ENCODE measurements around the gene CTSE. TPM values are rescaled to one million over a fixed set of nuclear protein-coding genes. Genes with fewer than 3 reads are reported as not detected.

Gene CTSE
- polyA plus RNA-seq, 1 donor (not counting 4 experiments of a cell fraction or from before 2014, with no cell fraction given): 0.33 TPM

DNA sequence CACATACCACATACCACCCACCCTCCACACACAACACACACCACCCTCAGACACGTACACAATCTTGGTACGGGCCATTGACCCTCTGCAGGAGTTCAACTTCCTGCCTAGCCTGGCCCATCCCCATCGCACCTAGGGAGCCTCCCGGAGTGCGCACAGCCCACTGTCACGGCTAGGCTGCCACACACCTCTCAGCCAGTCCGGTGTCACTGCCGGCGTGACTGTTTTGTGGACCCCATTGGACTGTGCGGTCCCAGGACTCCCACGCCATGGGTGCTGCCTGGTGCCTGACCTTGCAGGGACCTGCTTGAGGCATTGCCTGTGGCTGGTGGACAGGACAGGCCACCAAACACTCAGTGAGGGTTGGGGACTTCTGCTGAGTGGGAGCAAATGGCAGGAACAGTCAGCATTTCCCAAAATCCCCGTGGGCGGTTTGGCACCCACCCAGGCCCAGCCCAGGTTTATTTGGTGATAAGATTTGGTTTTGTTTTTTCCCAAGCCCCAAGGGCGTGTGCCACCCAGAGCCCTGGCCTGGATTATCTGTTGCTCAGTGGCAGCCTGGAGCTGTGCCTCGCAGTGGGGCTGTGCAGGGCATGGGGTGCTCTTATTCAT, 48.2 kb downstream of the CTSE start:
- peaks cover 0 to 3% of the 10 kb centered on the region in 2 experiments for H3K36me3 ChIP-seq (ENCODE audit: control insufficient read depth in 2 of 2, extremely low read depth in 1 of 2, insufficient read depth in 2 of 2, low read length in 2 of 2)
- TF ChIP-seq, protein P1, sequence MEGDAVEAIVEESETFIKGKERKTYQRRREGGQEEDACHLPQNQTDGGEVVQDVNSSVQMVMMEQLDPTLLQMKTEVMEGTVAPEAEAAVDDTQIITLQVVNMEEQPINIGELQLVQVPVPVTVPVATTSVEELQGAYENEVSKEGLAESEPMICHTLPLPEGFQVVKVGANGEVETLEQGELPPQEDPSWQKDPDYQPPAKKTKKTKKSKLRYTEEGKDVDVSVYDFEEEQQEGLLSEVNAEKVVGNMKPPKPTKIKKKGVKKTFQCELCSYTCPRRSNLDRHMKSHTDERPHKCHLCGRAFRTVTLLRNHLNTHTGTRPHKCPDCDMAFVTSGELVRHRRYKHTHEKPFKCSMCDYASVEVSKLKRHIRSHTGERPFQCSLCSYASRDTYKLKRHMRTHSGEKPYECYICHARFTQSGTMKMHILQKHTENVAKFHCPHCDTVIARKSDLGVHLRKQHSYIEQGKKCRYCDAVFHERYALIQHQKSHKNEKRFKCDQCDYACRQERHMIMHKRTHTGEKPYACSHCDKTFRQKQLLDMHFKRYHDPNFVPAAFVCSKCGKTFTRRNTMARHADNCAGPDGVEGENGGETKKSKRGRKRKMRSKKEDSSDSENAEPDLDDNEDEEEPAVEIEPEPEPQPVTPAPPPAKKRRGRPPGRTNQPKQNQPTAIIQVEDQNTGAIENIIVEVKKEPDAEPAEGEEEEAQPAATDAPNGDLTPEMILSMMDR (optimal IDR thresholded peaks at IDR 0.05 in 1 of 3, IDR thresholded peaks at IDR 0.05 in 1 of 3, conservative IDR thresholded peaks at IDR 0.05 in 1 of 3; ENCODE audit: extremely low read depth in 1 of 3, insufficient read depth in 2 of 3, low read length in 3 of 3): no peak
- no peak for TF ChIP-seq EZH2 (IDR thresholded peaks at IDR 0.05; ENCODE audit: low read length)
- H3K4me2 ChIP-seq (ENCODE audit: control insufficient read depth, extremely low read depth, insufficient read depth, low read depth, low read length): no peak overlapping the region
- FAIRE-seq: no peak
- no peaks in the 10 kb centered on the region for H3K79me2 ChIP-seq (ENCODE audit: control insufficient read depth, insufficient read depth, low read length)
- peaks cover 4% of the 10 kb centered on the region for H3K9me1 ChIP-seq (ENCODE audit: control insufficient read depth, extremely low read depth, insufficient read depth, low read length)
- H3K9me3 ChIP-seq (ENCODE audit: control insufficient read depth, low read depth, low read length): no peaks in the 10 kb centered on the region
- H3K27me3 ChIP-seq (ENCODE audit: control insufficient read depth, extremely low read depth, insufficient read depth, low read length): peaks cover 2% of the 10 kb centered on the region
- dilution Hi-C loops (cut with MboI; ENCODE audit: extremely low pct_ligation_motif_present, low sequenced_read_pairs): no loop called here
- no peaks in the 10 kb centered on the region for H4K20me1 ChIP-seq (ENCODE audit: control insufficient read depth, extremely low read depth, insufficient read depth, low read length)
- no peak overlapping the region for H2AFZ ChIP-seq (ENCODE audit: control insufficient read depth, low read length)
- no peak overlapping the region for H3K9ac ChIP-seq (ENCODE audit: control insufficient read depth, extremely low read depth, insufficient read depth, low read length)
- no peak for DNase-seq (ENCODE audit: low read depth, low spot score)
- H3K4me3 ChIP-seq (ENCODE audit: control insufficient read depth in 2 of 3, extremely low read depth in 1 of 3, insufficient read depth in 2 of 3, low read depth in 1 of 3, low read length in 3 of 3): no peak overlapping the region
- H3K4me1 ChIP-seq (ENCODE audit: control insufficient read depth, extremely low read depth, insufficient read depth, low read length): no peaks in the 10 kb centered on the region
- H3K27ac ChIP-seq (ENCODE audit: control insufficient read depth, insufficient read depth, low read length): no peak overlapping the region

DNA sequence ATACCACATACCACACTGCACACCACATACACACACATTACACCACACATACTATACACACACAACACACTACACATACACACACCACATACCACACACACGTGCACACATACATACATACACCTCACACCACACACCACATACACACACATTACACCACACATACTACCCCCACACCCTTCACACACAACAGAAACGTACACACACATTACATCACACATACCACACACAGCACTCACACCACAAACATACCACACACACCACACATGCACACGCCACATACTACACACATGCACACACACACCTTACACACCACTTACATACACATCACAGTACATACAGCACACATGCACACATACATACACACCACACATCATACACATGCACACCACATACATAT, 49.0 kb downstream of the CTSE start:
- no peak overlapping the region for H3K9ac ChIP-seq (ENCODE audit: control insufficient read depth, extremely low read depth, insufficient read depth, low read length)
- peaks cover 0 to 3% of the 10 kb centered on the region in 2 experiments for H3K36me3 ChIP-seq (ENCODE audit: control insufficient read depth in 2 of 2, extremely low read depth in 1 of 2, insufficient read depth in 2 of 2, low read length in 2 of 2)
- H4K20me1 ChIP-seq (ENCODE audit: control insufficient read depth, extremely low read depth, insufficient read depth, low read length): no peaks in the 10 kb centered on the region
- no peaks in the 10 kb centered on the region for H3K9me1 ChIP-seq (ENCODE audit: control insufficient read depth, extremely low read depth, insufficient read depth, low read length)
- FAIRE-seq (no peak), DNase-seq (ENCODE audit: low read depth, low spot score) (no peak)
- dilution Hi-C loops (cut with MboI; ENCODE audit: extremely low pct_ligation_motif_present, low sequenced_read_pairs): no loop called here
- H3K27ac ChIP-seq (ENCODE audit: control insufficient read depth, insufficient read depth, low read length): no peak overlapping the region
- no peak overlapping the region for H3K4me2 ChIP-seq (ENCODE audit: control insufficient read depth, extremely low read depth, insufficient read depth, low read depth, low read length)
- no peaks in the 10 kb centered on the region for H3K4me1 ChIP-seq (ENCODE audit: control insufficient read depth, extremely low read depth, insufficient read depth, low read length)
- H3K27me3 ChIP-seq (ENCODE audit: control insufficient read depth, extremely low read depth, insufficient read depth, low read length): peaks cover 2% of the 10 kb centered on the region
- H3K79me2 ChIP-seq (ENCODE audit: control insufficient read depth, insufficient read depth, low read length): no peaks in the 10 kb centered on the region
- H2AFZ ChIP-seq (ENCODE audit: control insufficient read depth, low read length): no peak overlapping the region
- H3K4me3 ChIP-seq (ENCODE audit: control insufficient read depth in 2 of 3, extremely low read depth in 1 of 3, insufficient read depth in 2 of 3, low read depth in 1 of 3, low read length in 3 of 3): no peak overlapping the region
- no peaks in the 10 kb centered on the region for H3K9me3 ChIP-seq (ENCODE audit: control insufficient read depth, low read depth, low read length)
- TF ChIP-seq, protein P1 (optimal IDR thresholded peaks at IDR 0.05 in 1 of 3, IDR thresholded peaks at IDR 0.05 in 1 of 3, conservative IDR thresholded peaks at IDR 0.05 in 1 of 3; ENCODE audit: extremely low read depth in 1 of 3, insufficient read depth in 2 of 3, low read length in 3 of 3): no peak
- TF ChIP-seq EZH2 (IDR thresholded peaks at IDR 0.05; ENCODE audit: low read length): no peak
